Epithelial cell of prostate (primary cell): Measurements from ENCODE around the gene NPHS1.
"Not testable (repeated sequence)": the region's sequence is repeated elsewhere in the genome, so short reads cannot be mapped to it uniquely, and the experiment has no call there.

Source experiments
- DNase-seq: peaks from one replicate; pipeline ENCODE4 v3.0.0-alpha.2; 2011; ENCODE audit warnings: low read depth, low spot score
- H3K27ac ChIP-seq: fragments of 450-650 bp; 2 replicates; pipeline ENCODE4 v1.5.1; 2017; ENCODE audit warnings: mild to moderate bottlenecking

Gene NPHS1

DNA sequence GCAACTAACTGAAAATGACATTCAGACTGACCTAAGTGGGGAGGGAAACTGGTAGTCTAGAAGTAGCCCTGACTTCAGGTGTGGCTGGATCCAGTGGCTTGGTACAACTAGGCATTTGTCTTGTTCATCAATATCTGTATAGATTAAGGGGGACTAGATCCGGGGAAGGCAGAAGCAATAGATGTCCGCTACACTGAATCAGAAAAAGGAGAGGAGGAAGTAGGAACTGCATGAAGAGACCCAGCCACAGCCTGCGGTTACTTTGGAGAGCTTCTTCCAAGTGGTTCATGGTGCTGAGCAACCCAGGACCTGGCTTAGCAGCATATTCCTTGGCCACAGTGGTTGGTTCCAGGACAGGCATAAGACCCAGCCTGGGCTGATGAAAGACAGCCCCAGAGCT, 29.7 kb downstream of the NPHS1 start:
- H3K27ac ChIP-seq: no peak overlapping the region
- DNase-seq: no peak

- no peak for DNase-seq
- H3K27ac ChIP-seq: no peak overlapping the region
Measured at GRCh38 chr19:35818445-35818844, 33.9 kb downstream of the NPHS1 start.

GRCh38 chr19:35816846-35817245, 35.5 kb downstream of the NPHS1 start:
- H3K27ac ChIP-seq: no peak overlapping the region
- DNase-seq: no peak

GRCh38 chr19:35816262-35816661, 36.0 kb downstream of the NPHS1 start:
- DNase-seq: no peak
- H3K27ac ChIP-seq: no peak overlapping the region

- H3K27ac ChIP-seq: no peak overlapping the region
- no peak for DNase-seq
Measured at GRCh38 chr19:35813043-35813890, 39.0 kb downstream of the NPHS1 start.

DNA sequence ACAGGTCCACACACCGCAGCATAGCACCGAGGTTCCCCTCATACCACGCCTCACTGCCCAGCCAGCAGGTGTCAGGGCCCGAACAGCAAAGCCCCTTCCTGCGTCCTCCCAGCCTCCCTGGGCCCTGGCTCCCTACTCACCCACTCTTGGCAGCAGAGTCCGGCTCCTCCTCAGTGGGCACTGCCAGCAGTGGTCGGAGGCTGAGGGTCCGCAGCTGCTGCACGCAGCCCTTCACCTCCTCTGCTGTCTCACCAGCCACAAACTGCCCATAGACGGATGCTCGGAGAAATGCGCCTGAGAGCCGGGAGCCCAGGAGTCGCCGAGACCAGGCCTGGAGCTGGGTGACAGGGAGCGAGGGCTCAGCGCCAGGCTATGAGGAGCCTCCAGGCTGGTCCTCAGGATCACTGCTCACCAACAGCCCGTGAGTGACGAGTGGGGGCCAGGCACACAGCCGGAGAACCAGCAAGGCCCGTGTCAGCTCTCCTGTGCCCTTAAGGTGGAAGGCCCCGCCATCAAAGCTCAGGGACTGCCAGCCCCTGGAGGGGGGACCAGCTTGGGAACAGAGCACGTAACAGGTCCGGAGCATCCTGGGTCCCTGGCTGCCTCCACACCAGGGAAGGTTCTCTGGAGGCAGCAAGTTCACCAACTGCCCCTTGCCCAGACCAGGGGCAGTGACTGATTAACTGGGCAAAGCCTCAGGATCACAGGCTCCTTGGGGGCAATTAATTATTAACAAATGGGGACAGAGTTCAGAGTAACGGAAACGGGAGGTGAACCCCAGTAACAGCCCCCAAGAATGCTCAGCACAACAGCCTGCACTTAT, 39.9 kb downstream of the NPHS1 start, which contains the start of gene PRODH2:
Gene PRODH2, minus strand, starts transcription at position 626 of the 823 bp plus-strand sequence. Its CDS starts 40 bp downstream, at position 586.
- no peak for DNase-seq
- H3K27ac ChIP-seq: no peak within 1 kb of the TSS

- no peak for DNase-seq
- H3K27ac ChIP-seq: no peak overlapping the region
Measured at GRCh38 chr19:35811317-35812219, 40.7 kb downstream of the NPHS1 start.

- DNase-seq: no peak
- no peak overlapping the region for H3K27ac ChIP-seq
Measured at GRCh38 chr19:35807633-35808032, 44.7 kb downstream of the NPHS1 start.

DNA sequence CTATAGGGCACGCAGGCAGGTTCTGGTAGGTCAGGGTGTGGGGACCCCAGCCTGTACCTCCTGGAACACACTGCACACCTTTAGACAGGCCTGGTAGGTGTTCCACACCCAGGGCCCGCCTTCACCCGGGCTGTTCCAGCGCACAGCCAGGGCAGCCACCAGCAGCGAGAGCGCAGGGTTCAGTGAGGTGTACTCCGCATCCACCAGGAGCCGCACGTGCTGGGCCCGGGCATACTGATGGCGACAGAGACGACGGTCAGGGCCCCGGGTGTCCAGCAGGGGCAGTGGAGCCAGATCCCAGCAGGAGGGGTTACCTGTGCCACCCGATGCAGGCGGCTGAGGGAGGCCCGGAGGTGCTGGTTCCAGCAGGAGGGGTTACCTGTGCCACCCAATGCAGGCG, 45.7 kb downstream of the NPHS1 start:
- no peak overlapping the region for H3K27ac ChIP-seq
- no peak for DNase-seq

DNA sequence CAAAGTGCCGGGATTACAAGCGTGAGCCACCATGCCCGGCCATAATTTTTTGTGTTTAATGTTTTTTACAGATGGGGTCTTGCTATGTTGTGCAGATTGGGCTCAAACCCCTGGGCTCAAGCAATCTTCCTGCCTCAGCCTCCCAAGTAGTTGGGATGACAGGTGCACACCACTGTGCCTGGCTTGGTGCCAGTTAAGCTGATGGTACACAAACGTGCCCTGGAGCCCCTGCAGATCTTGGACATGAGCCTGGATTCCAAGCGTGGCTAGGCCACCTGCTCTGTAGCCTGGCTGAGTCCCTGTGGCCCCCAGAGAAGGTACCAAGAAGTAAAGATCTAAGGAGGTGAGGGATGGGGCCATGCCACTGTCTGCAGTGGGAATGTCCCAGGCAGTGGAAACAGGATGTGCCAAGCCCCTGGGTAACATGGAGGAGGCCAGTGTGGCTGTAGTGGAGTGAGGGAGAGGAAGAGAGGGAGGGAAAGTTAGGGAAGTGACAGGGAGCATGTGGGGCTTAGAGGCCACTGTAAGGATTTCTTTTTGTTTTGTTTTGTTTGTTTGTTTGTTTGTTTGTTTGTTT, 46.7 kb downstream of the NPHS1 start:
- no peak overlapping the region for H3K27ac ChIP-seq
- no peak for DNase-seq

DNA sequence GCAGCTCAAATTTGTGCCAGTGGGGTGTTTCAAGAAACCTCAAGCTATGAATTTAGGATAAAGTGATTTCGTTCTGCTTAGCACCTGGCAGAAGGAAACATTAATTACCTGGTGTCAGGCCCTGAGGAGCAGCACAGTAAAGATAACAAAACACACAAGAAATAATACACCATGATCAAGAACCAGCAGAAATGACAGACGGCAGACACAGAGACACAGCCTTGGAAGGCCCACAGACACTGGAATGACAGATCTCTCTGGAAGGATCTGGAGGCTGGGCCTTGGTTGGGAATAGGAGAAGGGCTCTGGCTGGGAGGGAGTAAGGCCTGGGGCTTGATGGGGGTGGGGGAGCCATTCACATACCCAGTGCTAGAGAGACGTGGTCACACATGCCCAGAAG, 50.5 kb downstream of the NPHS1 start:
- H3K27ac ChIP-seq: no peak overlapping the region
- no peak for DNase-seq

DNA sequence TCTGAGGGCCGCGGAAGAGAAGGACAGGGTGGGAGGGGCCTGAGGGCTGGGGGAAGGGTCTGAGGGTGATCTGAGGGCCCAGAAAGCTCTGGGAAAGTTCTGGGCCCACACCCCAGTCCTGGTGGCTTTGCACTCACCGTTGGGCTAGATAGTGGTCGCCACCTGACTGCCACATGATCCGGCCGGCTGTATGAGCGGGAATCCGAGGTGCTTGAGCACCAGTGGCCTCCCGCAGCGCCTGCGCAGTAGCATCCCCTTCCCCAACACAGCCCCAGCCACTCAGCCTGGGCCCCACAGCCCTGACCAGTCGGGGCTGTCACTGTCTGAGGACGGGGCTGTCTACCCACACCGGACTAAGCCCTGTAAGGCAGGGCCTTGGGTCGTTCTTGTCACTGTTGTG, 54.6 kb downstream of the NPHS1 start:
- H3K27ac ChIP-seq: no peak overlapping the region
- no peak for DNase-seq

DNA sequence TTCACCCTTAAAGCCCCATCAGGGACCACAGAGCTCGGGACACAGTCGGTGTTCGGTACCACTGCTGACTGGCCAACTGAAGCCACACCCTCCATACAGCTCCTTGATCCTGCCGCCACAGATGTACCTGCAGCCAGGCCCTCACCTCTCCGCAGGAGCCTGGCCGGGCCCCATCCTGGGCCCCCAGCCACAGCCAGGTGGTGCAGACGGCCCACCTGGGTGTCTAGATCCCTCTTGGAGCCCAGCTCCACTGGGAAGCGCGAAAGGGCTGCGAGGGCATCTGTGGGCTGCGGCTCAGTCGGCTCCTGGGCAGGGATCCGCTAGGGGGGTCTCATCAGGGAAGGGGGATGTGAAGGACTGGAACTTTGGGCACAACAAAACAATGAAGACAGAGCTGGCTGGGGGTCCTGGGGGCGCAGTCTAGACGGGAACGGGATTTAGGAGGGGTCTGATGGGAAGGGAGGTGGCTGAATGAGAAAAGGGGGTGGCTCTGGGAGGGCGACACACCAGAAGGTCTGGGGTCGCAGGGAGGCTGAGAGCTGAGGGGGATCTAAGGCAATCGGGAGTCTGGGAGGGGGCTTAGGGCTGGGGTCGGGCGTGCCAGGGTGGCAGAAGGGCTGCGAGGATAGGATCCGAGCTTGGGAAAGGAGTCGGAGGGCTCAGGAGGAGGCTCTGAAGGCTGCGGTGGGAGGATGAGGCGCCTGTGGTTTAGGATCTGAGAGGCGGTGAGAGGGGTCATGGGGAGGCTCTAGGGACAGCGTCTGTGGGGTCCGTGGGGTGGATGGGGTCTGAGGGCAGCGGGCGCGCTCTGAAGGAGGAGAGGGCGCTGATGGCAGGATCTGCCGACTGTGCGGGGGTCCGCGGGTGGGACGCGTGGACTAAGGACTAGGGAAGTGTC, 55.4 kb downstream of the NPHS1 start:
- no peak overlapping the region for H3K27ac ChIP-seq

GRCh38 chr19:35795564-35795963, 56.7 kb downstream of the NPHS1 start:
- not testable (repeated sequence) for H3K27ac ChIP-seq, DNase-seq

More for the DNA sequence above, 55.4 kb downstream of the NPHS1 start:
- no peak for DNase-seq

- no peak overlapping the region for H3K27ac ChIP-seq
- DNase-seq: no peak
Measured at GRCh38 chr19:35793381-35794165, 58.7 kb downstream of the NPHS1 start.

- no peak for DNase-seq
Measured at GRCh38 chr19:35792888-35793287, 59.4 kb downstream of the NPHS1 start.

GRCh38 chr19:35792312-35792711, 60.0 kb downstream of the NPHS1 start:
- no peak overlapping the region for H3K27ac ChIP-seq
- DNase-seq: no peak

More at GRCh38 chr19:35792888-35793287, 59.4 kb downstream of the NPHS1 start:
- H3K27ac ChIP-seq: no peak overlapping the region

DNA sequence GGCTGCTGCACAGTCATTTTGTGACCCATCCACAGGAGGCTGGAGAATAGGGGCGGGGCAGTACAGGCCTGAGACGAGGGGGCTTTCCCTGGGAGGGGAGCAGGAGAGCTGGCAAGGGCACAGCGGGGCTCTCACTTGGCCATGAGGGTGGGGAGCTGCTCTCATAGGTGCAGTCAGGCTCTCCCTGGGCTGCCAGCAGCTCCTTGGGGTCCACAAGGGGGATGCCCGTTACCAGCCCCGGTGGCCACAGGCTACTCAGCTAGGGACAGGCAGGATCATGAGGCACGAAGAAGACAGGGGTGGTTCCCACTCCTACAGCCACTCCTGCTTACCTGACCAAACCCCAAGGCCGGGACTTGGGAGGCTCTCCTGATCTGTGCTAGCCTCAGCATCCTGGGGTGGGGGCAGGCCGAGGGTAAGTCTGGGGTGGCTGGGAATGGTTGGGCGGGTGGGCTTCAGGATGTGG, 60.5 kb downstream of the NPHS1 start:
- DNase-seq: no peak
- H3K27ac ChIP-seq: no peak overlapping the region
